GM19455 (cell line): ENCODE results near the gene APPBP2.
"Not testable (repeated sequence)": the region's sequence is repeated elsewhere in the genome, so short reads cannot be mapped to it uniquely, and the experiment has no call there.

ENCODE experiments used
- ATAC-seq: cut with Tn5 transposase; IDR thresholded peaks from one replicate; pipeline ENCODE4 v1.9.1; 2021; ENCODE audit not compliant: unreplicated experiment

APPBP2 gene

GRCh38 chr17:60439501-60439900, 86.5 kb downstream of the APPBP2 start:
- no peak for ATAC-seq

- ATAC-seq = no peak
Measured at GRCh38 chr17:60436676-60437075, 89.4 kb downstream of the APPBP2 start.

DNA sequence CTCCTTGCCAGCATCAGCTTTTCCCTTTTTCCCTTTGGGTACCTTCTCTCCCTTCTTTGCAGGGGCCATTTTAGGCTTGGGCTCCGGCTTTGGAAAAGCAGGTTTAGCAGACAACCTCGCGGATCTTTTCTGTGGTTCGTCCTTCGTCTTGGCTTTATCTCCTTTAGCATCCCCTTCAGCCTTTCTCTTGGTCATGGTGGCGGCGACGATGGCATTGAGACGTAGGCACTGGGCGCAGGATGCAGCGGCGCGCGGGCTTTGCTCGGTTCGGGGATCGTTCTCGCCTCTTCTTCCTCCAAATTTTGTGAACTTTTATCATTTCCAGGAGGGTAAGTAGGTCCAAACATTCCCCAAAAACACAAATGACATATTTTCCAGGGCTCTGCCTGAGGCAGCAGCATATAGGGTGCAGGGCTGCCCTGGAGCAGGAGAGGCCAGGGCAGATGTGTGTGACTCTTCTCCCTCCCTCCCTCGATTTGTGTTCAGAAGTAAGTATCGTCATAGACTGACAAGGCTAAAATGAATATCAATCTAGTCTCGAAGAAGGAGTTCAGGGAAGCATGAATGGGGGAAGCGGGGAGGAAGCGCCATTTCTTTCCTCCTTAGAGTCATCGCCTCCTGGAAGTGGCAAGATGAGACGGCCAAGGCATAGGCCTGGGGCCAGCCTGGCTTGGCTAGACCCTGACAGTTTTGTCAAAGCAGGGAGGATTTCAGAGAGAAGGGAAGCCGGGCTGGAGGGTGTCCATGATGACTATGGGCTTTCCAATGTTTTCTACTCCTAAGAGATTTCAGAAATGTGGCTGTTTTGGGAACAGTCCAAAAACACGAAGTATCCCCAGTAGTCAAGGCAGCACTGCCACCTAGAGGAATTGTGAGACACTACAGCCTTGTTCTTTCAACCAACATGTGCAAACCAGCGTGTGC, 90.5 kb downstream of the APPBP2 start:
- no peak for ATAC-seq

GRCh38 chr17:60433021-60433997, 92.7 kb downstream of the APPBP2 start:
- not testable (repeated sequence) for ATAC-seq

DNA sequence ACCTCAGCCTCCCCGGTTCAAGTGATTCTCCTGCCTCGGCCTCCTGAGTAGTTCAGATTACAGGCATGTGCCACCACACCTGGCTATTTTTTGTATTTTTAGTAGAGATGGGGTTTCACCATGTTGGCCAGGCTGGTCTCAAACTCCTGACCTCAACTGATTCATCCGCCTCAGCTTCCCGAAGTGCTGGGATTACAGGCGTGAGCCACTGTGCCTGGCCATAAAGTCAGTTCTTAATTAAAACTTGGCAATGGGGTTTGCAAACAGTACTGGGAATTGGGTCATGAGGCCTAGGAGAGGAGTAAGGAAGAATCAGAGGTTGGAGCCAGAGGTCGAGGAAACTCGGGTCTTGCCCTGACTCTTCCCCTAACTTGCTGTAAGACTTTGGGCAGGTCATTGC, 95.5 kb downstream of the APPBP2 start:
- ATAC-seq = not testable (repeated sequence)

GRCh38 chr17:60428491-60428890, 97.6 kb downstream of the APPBP2 start:
- not testable (repeated sequence) for ATAC-seq

DNA sequence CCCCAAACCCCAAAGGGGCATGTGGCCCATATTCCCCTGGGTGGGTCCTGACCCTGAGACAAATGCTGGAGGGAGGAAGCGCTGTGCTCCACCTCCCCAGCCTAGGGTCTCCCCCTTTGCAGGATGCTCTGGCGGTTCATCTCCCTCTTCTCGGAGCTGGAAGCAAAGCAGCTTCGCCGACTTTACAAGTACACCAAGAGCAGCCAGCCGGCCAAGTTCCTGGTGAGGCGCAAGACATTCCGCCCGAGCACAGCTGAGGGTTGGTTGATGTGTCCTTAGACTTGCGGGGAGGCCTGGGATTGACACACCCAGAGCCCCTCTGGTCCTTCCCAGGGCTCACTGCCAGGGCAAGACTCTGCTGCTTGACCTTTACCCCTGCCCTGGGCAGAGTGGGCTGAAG, 99.4 kb downstream of the APPBP2 start:
- no peak for ATAC-seq

- ATAC-seq = no peak
Measured at GRCh38 chr17:60425626-60426025, 100.4 kb downstream of the APPBP2 start.

DNA sequence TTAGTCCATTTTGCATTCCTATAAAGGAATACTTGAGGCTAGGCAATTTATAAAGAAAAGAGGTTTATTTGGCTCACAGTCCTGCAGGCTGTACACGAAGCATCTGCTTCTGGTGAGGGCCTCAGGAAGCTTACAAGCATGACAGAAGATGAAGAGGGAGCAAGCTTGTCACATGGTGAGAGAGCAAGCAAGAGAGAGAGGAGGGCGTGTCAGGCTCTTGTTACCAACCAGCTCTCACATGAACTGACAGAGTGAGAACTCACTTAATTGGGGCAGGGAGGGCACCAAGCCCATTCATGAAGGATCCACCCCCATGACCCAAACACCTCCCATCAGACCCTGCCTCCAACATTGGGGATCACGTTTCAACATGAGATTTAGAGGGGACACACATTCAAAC, 102.2 kb downstream of the APPBP2 start:
- no peak for ATAC-seq

DNA sequence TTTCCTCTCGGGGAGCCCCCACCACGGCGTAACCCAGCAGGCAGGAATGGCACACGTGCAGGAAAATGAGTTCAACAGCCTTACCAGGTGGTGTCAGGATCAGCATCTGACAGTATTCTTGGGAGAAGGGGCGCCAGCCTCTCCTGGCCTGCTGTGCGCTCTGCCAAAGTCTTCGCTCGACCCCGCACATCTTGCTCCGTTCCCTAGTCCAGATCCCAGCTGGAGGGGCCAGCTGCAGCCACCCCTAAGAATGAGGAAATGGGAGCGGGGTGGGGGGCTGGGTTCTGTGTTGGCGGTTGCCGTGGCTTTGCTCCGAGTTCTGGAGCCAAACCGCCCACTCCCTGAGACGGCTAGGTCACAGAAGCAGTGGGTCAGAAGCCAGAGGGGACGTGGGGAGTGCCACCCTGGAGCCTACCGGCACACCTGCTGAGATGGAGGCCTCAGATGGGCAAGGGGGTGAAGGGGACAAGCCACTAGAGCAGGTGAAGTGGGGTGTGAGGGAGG, 103.8 kb downstream of the APPBP2 start, which contains the start of gene CHCT1:
Gene CHCT1 (plus strand): TSS at position 328 of the 504 bp plus-strand sequence. CDS start 104 bp downstream, at position 432.
- ATAC-seq = no peak

GRCh38 chr17:60421273-60422161, 104.5 kb downstream of the APPBP2 start:
- peak; percentile 93 for ATAC-seq

GRCh38 chr17:60419875-60420274, 106.2 kb downstream of the APPBP2 start:
- ATAC-seq = not testable (repeated sequence)

GRCh38 chr17:60419003-60419402, 107.0 kb downstream of the APPBP2 start:
- not testable (repeated sequence) for ATAC-seq

GRCh38 chr17:60416368-60416925, 109.6 kb downstream of the APPBP2 start:
- no peak for ATAC-seq

GRCh38 chr17:60415146-60415545, 110.9 kb downstream of the APPBP2 start:
- ATAC-seq = no peak

- ATAC-seq = no peak
Measured at GRCh38 chr17:60412701-60413100, 113.3 kb downstream of the APPBP2 start.

- no peak for ATAC-seq
Measured at GRCh38 chr17:60410001-60410400, 116.0 kb downstream of the APPBP2 start.

GRCh38 chr17:60406887-60407286, 119.2 kb downstream of the APPBP2 start:
- no peak for ATAC-seq

GRCh38 chr17:60403962-60404361, 122.1 kb downstream of the APPBP2 start:
- ATAC-seq = no peak

GRCh38 chr17:60403523-60403810, 122.6 kb downstream of the APPBP2 start:
- ATAC-seq = no peak
